ENCODE measurements around the gene PRG3.

Gene PRG3, protein sequence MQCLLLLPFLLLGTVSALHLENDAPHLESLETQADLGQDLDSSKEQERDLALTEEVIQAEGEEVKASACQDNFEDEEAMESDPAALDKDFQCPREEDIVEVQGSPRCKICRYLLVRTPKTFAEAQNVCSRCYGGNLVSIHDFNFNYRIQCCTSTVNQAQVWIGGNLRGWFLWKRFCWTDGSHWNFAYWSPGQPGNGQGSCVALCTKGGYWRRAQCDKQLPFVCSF

DNA sequence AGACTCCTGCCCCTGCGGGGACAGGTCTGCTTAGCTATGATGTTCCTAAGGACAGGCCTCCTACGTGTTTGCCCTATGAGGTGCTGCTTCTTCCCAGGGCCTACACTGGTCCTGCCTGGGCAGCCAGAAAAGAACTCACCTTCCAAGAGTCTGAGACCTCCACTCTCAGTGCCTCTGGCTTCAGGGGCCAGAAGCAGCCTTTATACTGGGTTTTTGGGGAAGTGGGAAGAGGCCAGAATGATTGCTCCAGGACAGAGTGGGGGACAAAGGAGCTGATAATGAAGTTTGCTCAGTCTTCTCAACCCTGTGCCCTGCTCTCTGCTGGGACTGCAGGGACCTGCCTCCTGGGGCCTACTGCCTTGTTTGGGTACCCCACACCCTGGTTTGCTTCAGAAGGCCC is at the start of gene PRG3:
Gene PRG3, minus strand, starts transcription at position 176 of the 400 bp plus-strand sequence. CDS start 442 bp downstream, outside the sequence.
- TF ChIP-seq, protein P1, sequence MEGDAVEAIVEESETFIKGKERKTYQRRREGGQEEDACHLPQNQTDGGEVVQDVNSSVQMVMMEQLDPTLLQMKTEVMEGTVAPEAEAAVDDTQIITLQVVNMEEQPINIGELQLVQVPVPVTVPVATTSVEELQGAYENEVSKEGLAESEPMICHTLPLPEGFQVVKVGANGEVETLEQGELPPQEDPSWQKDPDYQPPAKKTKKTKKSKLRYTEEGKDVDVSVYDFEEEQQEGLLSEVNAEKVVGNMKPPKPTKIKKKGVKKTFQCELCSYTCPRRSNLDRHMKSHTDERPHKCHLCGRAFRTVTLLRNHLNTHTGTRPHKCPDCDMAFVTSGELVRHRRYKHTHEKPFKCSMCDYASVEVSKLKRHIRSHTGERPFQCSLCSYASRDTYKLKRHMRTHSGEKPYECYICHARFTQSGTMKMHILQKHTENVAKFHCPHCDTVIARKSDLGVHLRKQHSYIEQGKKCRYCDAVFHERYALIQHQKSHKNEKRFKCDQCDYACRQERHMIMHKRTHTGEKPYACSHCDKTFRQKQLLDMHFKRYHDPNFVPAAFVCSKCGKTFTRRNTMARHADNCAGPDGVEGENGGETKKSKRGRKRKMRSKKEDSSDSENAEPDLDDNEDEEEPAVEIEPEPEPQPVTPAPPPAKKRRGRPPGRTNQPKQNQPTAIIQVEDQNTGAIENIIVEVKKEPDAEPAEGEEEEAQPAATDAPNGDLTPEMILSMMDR (conservative IDR thresholded peaks at IDR 0.05; ENCODE audit: low read length), result no peak
- no peak within 1 kb of the TSS for H3K4me3 ChIP-seq (ENCODE audit: low read length)

DNA sequence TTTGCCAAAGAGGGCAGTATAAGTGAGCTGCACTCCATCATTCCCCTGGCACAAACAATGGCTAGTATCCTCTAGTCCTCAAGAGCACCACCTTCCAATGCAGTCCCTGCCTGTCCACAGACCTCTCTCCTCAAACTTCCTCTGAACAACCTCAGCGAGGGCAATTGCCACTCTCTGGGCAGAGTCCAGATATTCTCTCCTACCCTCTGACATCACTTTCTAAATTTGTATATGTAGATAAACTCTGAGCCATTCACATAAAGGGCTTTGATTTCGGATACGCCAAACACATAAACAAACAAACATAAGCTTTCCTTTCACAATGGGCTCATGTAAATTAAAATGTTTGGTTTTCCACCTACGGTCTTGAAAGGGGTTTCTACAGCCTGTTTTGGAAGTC is 49.0 kb upstream of the PRG3 start:
- TF ChIP-seq, protein P1 (conservative IDR thresholded peaks at IDR 0.05; ENCODE audit: low read length), result no peak
- H3K4me3 ChIP-seq (ENCODE audit: low read length), result no peak overlapping the region
- DNase-seq (ENCODE audit: low read depth), result no peak

More for the DNA sequence above, at the start of gene PRG3:
- no peak for DNase-seq (ENCODE audit: low read depth)

DNA sequence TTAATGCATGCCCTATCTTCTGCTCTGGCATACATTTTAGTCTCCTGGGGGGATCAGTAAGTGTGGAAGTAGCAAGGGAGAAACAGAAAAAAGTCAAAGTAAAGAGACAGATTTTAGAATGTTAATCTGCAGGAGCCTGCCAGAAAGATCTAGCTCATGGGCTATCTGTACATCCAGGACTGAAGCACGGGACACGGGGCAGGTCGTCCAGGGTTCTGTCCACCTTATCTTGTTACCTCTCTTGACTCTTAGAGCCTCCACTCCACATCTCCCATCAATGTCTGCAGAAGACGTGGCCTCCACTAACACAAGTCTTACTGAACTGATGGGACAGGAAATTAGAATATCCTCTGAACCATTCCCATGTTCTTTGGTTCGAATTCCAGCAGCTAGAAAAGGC is 47.7 kb upstream of the PRG3 start:
- H3K4me3 ChIP-seq (ENCODE audit: low read length), result no peak overlapping the region
- DNase-seq (ENCODE audit: low read depth), result no peak
- TF ChIP-seq, protein P1 (conservative IDR thresholded peaks at IDR 0.05; ENCODE audit: low read length), result no peak

DNA sequence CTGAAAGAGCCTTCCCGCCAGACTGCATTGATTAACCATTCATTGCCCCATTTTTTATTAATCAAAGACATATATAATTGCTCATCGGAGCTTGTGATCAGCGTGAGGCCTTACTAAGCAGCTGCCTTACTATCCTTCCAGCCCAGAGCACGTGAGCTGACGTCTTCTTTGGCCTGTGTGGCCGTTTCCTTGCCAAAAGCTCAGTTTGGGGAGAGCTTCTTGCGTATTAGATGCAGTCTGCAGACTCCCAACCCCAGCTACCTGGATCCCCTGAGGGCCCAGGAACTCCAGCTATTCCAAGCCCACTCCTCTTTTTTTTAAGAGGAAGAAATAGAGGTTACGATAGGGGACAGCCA is 46.8 kb upstream of the PRG3 start:
- DNase-seq (ENCODE audit: low read depth), result peak; percentile 91
- H3K4me3 ChIP-seq (ENCODE audit: low read length), result peak overlapping the region; percentile 12
- TF ChIP-seq, protein P1 (conservative IDR thresholded peaks at IDR 0.05; ENCODE audit: low read length), result no peak

DNA sequence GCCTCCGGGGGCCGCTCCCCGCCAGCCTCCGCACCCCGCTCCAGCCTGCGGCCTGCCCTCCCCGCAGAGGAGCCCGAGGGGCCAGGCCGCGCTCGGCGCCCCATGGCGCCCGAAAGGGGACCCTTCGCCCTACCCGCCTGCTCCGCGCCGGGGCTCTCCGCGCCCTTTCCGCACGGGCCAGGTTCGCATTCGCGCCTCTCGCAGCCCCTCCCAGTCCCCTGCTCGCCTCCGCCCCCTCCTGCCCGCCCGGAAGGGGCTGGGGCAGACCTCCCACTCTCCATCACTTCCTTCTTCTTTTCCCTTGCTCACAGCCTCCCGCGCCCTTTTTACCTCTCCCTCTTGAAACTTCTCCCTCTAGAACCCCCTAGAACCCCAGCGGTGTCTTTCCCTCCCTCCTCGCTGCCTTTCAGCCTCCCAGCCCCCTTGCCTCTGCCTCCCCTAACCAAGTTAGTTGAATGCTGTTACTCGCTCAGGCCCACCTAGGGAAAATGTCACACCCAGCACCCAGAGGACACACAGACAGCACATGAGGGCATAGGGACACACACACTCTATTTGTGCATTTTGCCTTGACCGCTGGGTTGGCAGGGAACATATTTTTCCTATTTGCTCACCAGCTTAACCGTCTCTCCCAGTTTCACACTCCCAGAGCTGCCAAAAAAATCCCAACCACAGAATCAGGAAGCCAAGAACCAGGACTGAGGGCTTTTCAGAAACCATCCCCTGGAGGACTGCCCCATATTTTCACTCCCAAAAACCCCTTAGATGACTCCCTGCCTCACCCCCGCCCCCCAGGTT is 46.2 kb upstream of the PRG3 start, which contains the start of gene SLC43A3:
Gene SLC43A3, minus strand, starts transcription at position 193 of the 798 bp plus-strand sequence. CDS start 949 bp downstream, outside the sequence.
- TF ChIP-seq, protein P1 (conservative IDR thresholded peaks at IDR 0.05; ENCODE audit: low read length), result no peak
- H3K4me3 ChIP-seq (ENCODE audit: low read length), result peak within 1 kb of the TSS; percentile 51
- DNase-seq (ENCODE audit: low read depth), result peak; percentile 96

DNA sequence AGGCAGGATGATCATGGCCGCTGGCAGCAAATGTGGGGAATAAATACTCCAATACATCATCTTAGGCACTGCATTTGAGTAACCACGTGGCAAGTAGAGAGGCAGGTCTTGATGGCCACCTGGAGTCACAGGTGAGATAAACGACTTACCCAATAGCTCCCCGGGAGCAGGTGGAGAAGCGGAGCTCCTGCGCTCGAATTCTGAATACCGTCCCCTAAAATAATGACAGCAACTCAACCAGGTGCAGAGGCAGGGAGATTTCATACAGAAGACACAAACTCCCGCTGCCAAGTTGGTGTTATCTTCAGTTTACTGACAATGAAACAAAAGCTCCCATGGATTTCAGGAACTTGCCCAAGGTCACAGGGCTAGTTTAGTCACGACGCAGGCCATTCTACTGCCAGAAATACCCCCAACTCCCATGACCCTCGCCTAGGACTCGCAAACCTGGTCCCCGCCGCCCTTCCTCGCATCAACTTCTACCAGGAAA is 45.5 kb upstream of the PRG3 start:
- peak overlapping the region; percentile 51 for H3K4me3 ChIP-seq (ENCODE audit: low read length)

More for the DNA sequence above, 45.5 kb upstream of the PRG3 start:
- DNase-seq (ENCODE audit: low read depth), result peak; percentile 17
- TF ChIP-seq, protein P1 (conservative IDR thresholded peaks at IDR 0.05; ENCODE audit: low read length), result no peak

All from AG10803 (cell line).